ENCODE data around the gene CBLL1.

CBLL1 gene, protein sequence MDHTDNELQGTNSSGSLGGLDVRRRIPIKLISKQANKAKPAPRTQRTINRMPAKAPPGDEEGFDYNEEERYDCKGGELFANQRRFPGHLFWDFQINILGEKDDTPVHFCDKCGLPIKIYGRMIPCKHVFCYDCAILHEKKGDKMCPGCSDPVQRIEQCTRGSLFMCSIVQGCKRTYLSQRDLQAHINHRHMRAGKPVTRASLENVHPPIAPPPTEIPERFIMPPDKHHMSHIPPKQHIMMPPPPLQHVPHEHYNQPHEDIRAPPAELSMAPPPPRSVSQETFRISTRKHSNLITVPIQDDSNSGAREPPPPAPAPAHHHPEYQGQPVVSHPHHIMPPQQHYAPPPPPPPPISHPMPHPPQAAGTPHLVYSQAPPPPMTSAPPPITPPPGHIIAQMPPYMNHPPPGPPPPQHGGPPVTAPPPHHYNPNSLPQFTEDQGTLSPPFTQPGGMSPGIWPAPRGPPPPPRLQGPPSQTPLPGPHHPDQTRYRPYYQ

GRCh38 chr7:107743567-107744344 lies at the start of gene CBLL1:
TSS of gene CBLL1 (plus strand) at chr7:107744142. CDS start at chr7:107744164, 22 bp downstream.
- DNase-seq, result peak; percentile 96

DNA sequence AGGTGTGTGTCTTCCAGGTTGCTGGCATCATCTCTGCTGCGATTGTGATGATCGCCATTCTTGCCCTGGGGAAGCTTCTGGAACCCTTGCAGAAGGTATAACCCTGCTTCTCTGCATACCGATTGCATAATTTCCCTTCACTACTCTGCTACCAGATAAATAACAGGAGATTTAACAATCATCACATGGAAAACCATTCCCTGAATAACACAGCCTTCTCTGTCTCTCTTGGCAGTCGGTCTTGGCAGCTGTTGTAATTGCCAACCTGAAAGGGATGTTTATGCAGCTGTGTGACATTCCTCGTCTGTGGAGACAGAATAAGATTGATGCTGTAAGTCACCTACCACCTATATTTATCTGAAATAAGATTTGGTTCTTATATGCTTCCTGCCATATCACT lies 49.6 kb upstream of the CBLL1 start:
- no peak for DNase-seq

DNA sequence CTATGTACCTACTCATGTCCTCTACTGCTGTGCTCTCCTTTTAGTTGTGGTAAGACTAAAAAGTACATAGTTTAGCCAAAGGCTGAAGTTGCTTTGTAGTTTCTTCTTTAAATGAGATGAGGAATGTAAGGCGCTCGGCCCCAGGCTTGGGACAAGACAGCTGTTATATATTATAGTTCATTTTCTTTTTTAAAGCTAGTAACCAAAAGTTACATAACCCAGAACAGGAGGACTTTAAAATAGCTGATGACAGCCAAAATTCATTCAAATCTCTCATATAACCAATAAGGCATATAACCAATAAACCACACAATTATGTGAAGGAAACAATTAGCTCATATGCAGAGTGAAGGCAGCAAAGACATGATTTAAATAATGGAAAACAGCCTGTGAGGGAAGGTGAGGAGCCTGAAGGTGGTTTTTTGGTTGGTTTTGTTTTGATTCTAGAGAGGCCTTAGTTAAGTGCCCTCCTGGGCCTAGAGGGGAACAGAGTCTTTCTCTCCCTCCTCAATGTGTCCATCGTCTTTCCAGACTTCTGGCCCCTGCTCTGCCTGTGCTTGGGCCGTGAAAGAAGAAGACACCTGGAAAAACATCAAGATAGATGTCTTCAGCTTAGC lies 47.5 kb upstream of the CBLL1 start:
- no peak for DNase-seq

- no peak for DNase-seq
Measured at GRCh38 chr7:107697321-107698049, 46.5 kb upstream of the CBLL1 start.

GRCh38 chr7:107700570-107700969 lies 43.4 kb upstream of the CBLL1 start:
- no peak for DNase-seq

DNA sequence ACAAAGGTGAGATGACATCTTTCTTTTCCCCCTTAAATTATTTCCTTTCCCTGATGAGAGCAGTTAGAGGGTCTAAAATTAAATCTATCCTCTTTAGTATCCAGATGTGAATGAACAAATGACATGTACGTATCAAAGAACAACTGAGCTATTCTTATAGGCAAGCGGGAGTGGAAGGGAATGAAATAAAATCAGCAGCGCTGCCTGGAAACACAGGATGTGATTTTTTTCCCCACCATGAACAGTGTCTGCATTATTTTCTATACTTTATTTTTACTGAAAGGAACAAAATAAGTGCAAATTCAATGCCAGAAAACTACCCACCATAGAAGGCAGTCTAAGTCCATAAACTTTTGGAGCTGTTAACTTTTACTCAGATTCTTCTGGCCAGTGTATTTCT lies 42.8 kb upstream of the CBLL1 start:
- no peak for DNase-seq

GRCh38 chr7:107703219-107703618 lies 40.7 kb upstream of the CBLL1 start:
- no peak for DNase-seq

GRCh38 chr7:107703872-107704271 lies 40.1 kb upstream of the CBLL1 start:
- DNase-seq, result no peak

DNA sequence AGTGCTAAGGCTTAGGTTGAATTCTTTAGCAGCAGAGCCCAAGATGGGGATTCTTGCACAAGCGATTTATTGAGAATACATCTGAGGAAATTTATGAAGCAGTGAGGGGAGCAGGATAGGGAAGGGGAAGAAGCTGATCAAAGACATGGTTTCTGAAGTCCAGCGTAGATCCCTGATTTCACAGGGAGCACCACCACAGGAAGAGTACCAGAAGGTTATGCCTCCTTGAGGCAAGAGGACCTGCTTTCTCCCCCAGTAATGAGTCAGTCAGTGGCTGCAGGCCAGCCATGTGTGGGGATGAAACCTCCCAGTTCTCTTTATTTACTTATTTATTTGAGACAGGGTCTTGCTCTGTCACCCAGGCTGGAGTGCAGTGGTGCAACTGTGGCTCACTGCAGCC lies 35.0 kb upstream of the CBLL1 start:
- no peak for DNase-seq

DNA sequence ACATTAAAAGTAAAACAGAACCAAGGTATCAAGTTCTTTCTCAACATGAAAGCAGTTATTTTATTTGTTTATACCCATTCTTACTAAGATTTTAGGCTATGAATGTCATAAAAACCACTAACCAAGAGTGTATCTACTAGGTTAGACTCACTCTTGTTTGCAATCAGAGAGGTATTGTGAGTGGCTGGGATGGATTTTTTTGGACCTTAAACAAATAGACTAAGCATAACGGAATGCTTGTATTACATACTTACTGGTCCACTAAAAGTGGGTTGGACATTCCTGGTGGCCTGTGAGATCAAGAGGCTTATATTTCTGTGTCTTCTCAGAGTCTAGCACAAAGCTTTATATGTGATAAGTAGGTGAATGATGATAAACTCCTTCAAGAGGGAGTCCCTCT lies 32.6 kb upstream of the CBLL1 start:
- DNase-seq, result no peak

GRCh38 chr7:107712025-107712424 lies 31.9 kb upstream of the CBLL1 start:
- no peak for DNase-seq

GRCh38 chr7:107712896-107713295 lies 31.0 kb upstream of the CBLL1 start:
- no peak for DNase-seq

GRCh38 chr7:107715531-107715930 lies 28.4 kb upstream of the CBLL1 start:
- DNase-seq, result no peak

DNA sequence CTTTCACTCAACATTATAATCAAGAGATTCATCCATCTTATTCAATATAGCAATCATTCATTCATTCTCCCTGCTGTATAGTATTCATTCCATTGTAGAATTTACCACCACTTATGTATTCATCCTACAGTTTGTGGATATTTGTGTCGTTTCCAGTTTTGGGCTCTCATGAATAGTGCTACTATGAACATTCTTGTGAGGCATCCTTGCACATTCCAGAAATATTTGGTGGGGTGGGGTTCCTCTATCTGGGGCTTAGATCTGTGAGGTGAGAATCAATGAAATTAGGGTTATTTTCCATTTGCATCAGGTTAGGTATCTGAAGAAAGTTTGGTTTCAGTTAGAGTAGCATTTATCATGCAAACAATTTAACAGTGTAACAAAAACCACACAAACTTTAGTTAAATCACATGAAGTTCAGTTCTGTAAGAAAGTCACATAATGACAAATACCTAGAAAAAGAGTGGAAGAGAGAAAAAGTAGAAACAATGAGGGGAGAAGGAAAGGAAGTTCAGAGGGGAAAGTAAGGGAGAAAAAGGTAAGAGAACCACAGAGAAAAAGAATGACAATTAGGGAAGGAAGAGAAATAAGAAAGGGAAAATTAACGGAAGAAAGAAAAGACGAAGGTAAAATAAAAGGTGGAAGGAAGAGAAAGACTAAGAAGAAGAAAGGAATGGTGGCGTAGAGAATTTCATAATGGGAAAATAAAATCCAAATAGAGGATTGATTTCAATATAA lies 25.3 kb upstream of the CBLL1 start:
- no peak for DNase-seq

- no peak for DNase-seq
Measured at GRCh38 chr7:107721286-107721685, 22.7 kb upstream of the CBLL1 start.

DNA sequence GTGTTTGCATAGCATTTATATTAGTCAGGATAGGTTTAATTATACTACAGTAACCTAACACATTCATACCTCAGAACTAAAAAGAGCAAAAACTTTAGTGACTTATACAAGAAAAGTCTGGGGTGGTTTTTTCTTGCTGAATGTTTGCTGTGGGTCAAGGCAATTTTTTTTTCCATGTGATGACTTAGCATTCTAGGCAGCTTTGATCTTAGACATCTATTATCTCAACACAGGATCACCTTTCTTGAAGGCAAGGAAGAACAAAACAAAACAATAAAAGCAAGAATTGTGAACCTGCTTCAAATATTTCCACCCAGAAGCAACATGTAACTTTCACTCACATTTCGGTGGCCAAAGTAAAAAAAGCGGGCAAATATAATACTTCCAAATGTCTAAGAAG lies 20.7 kb upstream of the CBLL1 start:
- no peak for DNase-seq

DNA sequence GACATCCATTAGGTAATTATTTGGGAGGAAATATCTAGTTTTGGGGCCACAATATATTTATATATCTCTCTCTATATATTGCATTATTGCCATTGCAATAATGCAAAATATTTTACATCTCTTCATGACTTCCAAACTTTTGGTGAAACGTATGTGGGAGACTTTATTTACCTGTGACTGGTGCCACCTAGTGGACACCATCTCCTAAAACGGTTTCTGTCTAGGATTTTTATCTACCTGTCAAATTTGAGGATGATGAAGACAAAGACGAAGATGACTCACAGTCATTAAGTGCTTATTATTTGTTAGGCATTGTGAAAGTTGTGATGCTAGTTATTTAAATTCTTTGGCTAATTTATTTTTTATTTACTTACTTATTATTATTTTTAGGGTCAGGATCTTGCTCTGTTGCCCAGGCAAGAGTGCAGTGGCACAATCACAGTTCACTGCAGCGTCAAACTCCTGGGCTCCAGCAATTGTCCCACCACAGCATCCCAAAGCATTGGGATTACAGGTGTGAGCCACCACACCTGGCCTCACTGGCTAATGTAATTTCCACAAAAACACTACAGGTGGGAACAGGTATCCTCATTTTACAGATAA lies 18.7 kb upstream of the CBLL1 start:
- DNase-seq, result peak; percentile 64

DNA sequence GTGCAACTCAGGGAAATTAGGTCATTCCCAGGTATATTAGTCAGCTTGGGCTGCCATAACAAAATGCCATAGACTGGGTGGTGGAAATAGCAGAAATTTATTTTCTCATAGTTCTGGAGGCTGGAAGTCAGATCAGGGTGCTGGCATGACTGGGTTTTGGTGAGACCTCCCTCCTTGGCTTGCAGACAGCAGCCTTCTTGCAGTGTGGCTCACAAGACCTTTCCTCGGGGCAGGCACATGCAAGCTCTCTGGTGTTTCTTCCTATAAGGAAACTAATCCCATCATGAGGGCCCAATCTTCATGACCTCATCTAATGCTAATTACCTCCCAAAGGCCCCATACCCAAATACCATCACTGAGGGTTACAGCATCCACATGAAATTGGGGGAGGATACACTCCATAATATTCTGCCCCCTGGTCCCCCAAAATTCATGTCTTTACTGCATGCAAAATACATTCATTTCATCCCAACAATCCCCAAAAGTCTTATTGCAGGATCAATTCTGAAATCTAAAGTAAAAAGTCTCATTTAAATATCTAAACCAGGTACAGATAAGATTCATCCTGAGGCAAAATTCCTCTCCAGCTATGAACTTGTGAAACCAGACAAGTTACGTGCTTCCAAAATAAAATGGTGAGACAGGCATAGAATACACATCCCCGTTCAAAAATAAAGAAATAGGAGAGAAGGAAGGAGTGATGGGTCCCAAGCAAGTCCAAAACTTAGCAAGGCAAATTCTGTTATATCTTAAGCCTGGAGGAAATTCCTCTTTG lies 17.4 kb upstream of the CBLL1 start:
- no peak for DNase-seq

DNA sequence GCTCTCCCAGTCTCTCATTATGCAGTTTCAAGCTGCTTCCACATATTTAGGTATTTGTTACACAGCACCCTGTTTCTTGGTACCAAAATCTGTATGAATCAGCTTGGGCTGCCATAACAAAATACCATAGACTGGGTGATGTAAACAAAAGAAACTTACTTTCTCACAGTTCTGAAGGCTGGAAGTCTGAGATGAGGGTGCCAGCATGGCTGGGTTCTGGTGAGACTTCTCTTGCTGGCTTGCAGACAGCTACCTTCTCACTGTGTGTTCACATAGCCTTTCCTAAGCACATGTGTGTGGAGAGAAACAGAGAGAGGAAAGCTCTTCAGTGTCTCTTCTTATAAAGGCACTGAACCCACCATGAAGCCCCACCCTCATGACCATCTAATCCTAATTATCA lies 15.7 kb upstream of the CBLL1 start:
- DNase-seq, result no peak

DNA sequence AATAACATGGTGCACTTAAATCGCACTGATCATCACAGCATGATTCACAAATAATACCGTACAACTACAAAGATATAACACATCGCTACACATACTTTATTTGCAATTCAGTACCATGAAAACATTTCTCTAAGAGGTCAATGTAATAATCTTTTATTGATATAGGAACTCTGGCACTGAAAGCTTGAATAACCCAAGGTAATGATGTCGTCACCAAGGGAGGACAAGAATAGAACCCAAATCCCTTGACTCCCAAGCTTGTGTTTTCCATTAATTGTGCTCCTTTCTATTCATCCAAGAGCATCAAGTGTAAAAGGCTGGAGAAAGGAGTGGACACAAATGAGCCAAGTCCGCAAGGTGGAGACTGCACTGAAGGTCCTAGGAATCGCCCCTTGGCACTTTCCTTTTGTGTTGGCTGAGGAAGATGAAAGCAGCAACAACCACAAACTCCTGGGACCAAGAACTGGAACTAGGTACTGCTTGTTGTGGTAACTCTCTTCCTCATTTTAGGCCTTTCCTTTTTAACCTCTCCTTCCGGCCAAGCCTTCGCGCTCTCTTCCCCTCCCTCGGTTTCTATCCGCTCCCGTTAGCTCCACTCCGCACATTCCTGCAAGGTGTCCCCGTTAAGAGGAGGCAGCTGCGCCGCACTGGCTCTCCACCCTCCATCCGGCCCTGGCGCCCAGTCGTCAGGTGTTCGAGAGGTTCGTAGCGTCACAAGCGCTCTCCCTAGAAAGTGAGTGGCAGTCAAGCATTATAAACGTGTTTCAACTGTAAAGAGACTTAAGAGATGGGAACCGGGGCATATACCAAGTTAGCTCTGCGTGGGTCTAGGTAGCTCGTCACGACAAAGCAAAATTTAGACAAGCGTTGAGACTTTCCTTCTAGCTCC lies 1.0 kb upstream of the CBLL1 start:
- no peak for DNase-seq

Measured in CD4-positive, alpha-beta T cell treated with Interleukin-4 for 4 hours (primary cell).